Smooth muscle cell of the brain vasculature (primary cell): ENCODE data around the gene DOCK3.
"Not testable (repeated sequence)": the region's sequence is repeated elsewhere in the genome, so short reads cannot be mapped to it uniquely, and the experiment has no call there.

Source experiments
- DNase-seq: peaks from one replicate; pipeline ENCODE4 v3.0.0-alpha.2; 2012; ENCODE audit warnings: low read depth, low spot score

Gene DOCK3

GRCh38 chr3:50978991-50979667 is 304.4 kb downstream of the DOCK3 start:
- no peak for DNase-seq

DNA sequence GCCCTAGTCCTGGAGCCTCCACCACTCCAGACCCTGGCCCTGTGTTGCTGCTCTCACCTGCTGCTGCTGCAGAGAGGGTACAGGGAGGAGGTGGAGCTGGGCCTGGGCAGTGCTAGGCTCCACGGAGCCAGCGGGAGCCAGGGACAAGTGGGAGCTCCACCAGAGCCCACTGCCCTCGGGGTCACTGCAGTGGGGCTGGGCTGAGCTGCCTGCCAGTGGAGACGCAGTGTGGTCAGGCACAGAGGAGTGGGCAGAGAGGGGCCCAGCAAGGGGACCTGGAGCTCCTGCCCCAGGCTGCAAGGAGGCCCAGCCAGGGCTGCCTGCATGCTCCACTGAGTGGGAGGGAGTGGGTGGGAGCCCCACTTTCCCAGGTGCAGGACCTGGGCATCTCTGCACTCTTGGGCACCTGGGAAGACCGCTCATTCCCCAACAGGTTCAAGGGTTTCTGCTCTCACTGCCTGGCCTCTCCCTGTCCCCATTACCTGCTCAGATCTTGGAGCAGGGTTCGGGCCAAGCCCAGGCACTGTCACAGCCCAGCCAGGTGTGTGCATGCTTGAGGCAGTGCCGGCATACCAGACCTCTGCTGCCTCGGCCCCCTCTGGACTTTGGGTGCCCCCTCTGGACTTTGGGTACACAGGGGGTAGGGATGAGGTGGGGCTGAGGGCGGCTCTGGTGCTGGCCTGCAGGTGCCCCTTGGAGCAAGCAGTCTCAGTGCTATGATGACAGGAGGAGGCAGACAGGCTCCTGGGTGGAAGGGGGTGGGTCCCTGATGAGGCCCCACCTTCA is 308.0 kb downstream of the DOCK3 start:
- no peak for DNase-seq

GRCh38 chr3:50983887-50984286 is 309.2 kb downstream of the DOCK3 start:
- DNase-seq: no peak

GRCh38 chr3:50985893-50986292 is 311.2 kb downstream of the DOCK3 start:
- DNase-seq: no peak

DNA sequence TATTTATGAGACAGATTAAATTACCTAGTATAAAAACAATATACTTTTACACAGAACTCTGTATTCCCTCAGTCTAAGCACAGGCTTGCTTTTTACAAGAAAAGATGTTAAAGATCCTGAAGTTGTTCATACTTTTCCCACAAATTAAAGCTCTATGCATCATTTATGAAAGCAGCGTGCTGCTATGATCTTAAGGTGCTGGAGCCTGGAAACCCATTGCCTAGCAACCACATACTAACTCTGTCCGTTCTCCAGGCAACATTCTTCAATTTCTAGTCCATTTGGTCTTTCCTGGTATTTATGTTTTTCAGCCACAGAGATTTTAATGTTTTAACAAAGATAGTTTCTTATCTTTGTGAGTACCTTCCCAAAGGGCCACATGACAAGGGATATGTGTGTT is 312.0 kb downstream of the DOCK3 start:
- no peak for DNase-seq

DNA sequence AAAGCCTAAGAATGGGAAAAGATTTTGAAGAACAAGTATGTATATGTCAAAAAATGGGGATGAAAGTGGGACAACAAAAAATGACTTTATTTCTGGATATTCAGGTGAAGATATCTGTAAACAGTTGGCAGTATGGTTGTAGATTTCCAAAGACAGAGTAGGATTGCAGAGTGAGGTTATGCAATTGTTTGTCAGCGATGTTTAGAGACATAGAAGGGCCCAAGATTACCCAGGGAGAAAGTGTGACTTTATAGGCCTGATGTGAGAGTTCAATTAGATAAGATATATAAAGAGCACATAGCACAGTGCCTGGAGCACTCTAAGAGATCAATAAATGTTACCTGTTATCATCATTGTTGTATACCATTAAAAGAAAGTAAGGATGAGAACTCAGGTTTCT is 319.8 kb downstream of the DOCK3 start:
- DNase-seq: no peak

GRCh38 chr3:50995085-50995824 is 320.5 kb downstream of the DOCK3 start:
- DNase-seq: no peak

- no peak for DNase-seq
Observed at GRCh38 chr3:51002495-51002894, 327.8 kb downstream of the DOCK3 start.

- DNase-seq: no peak
Observed at GRCh38 chr3:51004235-51004634, 329.5 kb downstream of the DOCK3 start.

- DNase-seq: no peak
Observed at GRCh38 chr3:51024121-51024520, 349.4 kb downstream of the DOCK3 start.

DNA sequence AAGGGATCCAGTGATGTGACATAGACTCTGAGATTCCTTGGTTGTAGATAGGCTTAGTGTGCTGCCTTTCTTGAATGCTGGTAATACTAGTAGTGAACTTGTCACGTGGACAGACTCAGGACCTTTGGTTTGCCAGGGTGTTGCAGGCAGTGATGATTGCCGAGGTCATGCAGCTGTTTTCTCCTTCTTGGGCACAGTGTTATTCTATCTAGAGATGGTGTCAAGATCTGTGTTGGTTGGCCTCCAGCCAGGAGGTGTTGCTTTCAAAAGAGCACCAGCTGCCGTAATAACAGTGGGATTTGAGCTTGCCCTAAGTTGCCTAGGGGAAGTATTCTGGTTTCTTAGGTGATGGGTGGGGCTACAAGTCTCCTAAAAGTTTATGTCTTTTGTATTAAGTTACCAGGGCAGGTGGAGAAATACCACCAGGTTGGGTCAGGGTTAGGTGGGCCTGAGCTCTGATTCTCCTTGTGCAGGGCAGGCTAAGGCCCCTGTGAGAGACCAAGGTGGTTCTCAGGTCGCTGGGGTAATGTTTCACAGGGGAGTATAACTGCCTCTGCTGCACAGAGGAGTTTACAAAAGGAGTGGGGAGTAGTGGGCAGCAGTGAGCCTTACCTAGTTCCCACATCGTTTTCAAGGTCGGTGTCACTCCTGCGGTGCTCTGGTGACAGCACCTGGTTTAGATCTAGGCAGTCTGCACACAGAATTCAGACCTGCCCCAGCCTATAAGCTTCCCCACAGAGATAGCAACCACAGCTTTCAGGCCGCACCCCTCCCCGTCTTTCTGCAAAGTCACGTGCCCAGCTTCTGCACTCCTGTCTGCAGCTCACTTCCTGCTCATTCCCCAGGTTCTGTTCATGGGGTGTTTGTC is 350.3 kb downstream of the DOCK3 start:
- DNase-seq: no peak

DNA sequence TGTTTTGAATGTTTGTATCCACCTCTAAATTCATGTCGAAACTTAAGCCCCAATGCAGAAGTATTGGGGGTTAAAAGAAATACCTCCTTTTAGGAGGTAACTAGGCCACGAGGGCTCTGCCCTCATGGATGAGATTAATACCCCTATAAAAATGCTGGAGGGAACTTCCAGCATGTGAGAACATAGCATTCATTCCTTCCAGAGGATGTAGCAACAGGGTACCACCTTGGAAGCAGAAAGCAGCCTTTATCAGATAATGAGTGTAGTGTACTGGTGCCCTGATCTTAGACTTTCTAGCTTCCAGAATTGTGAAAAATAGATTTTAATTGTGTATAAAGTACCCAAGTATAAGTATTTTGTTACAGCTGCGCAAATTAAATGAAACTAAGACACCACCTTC is 356.9 kb downstream of the DOCK3 start:
- DNase-seq: no peak

DNA sequence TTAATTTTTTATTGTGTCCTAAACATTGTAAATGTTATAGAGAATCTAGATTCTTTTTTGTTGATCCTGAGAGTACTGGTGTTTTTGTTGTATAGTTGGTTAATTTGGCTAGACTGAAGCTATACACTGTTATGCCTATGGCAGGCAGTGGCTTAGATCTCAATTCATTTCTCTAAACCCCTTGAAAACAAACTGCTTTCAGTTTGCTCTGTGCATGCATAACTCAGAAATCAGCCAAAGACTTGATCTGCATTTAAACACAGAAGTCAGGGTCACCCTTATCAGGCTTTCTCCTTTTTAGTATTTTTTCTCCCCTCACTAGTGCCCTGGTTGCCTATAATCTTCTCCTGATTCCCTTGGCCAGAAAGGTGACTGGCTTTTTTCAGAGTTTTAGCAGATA is 360.9 kb downstream of the DOCK3 start:
- DNase-seq: no peak

- DNase-seq: no peak
Observed at GRCh38 chr3:51044982-51045381, 370.3 kb downstream of the DOCK3 start.

- no peak for DNase-seq
Observed at GRCh38 chr3:51052562-51052961, 377.8 kb downstream of the DOCK3 start.

DNA sequence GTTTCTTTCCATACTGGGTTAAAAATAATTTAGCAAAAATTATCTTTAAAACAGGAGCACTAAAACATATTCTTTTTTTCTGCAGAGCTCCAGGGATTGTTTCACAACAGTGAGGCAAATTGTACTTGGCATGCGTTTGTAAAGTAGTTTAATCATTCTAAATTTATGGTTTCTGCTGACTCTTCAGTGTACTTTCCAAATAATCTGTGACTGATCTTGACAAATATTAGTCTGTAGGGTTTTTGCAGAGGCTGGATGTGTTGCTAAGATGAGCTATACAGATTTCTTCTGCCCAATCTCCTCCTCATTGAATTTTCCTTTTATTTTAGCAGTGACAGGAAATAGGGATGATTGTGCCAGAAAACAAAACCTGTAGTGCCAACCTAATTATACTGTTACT is 382.4 kb downstream of the DOCK3 start:
- DNase-seq: no peak

GRCh38 chr3:51063053-51063452 is 388.3 kb downstream of the DOCK3 start:
- no peak for DNase-seq

GRCh38 chr3:51075221-51075775 is 400.6 kb downstream of the DOCK3 start:
- DNase-seq: no peak

DNA sequence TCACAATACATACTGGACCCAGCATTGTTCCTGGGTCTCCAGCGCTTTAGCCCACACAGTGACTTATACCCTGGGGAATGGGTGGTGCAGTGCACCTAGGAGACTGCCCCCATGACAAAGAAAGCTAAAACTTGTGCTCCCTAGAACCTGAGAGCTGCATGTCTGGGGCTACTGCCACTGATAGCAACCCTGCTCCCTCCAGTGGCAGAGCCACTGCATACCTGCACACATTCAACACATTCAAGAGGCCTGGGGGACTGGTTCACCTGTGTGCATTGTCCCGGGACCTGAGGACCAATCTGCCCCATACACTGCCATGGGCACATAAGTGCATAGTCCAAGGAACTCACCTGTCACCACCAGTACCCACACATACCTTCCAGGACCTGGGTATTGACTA is 407.6 kb downstream of the DOCK3 start:
- DNase-seq: no peak

- DNase-seq: no peak
Observed at GRCh38 chr3:51083490-51083889, 408.8 kb downstream of the DOCK3 start.

- not testable (repeated sequence) for DNase-seq
Observed at GRCh38 chr3:51092141-51092540, 417.4 kb downstream of the DOCK3 start.
